ENCODE results near the gene HMGCS1. TPM values are rescaled to one million over a fixed set of nuclear protein-coding genes. Genes with fewer than 3 reads are reported as not detected.

HMGCS1 gene
- total RNA-seq: 75.9 and 83.1 TPM in 2 replicates

GRCh38 chr5:43313035-43313853 lies at the start of gene HMGCS1:
Gene HMGCS1 (minus strand): TSS chr5:43313412. CDS start chr5:43298965, 14,447 bp downstream.

Other genes with a start within 250 kb of the HMGCS1 start
- gene ZNF131, start 192.5 kb downstream of the HMGCS1 start, total RNA-seq: 47.3 and 48.9 TPM in 2 replicates
- 3.1 and 3.9 TPM in 2 replicates for gene NIM1K, start 121.2 kb downstream of the HMGCS1 start, total RNA-seq
- gene CCL28, start 99.0 kb upstream of the HMGCS1 start, total RNA-seq: 14.6 and 15.7 TPM in 2 replicates
- gene TMEM267, start 170.5 kb upstream of the HMGCS1 start, total RNA-seq: 22.7 and 27.3 TPM in 2 replicates
- 4.4 and 6.7 TPM in 2 replicates for gene C5orf34, start 201.7 kb upstream of the HMGCS1 start, total RNA-seq
- gene PAIP1, start 243.7 kb upstream of the HMGCS1 start, total RNA-seq: 110 and 117 TPM in 2 replicates

Data from articular chondrocyte of knee joint (primary cell).